Fibroblast of lung (primary cell): ENCODE measurements around the gene TCF12.

Source experiments
- EZH2 ChIP-seq: IDR thresholded peaks from 2 replicates; pipeline ENCODE4 v1.5.1; 2012; ENCODE audit warnings: low read length, control low read depth, mild to moderate bottlenecking; ENCODE audit errors: missing control alignments
- TF ChIP-seq, protein P1 (sequence below), 2 donors: IDR thresholded peaks in 1 of 2; conservative IDR thresholded peaks in 1 of 2; 1 replicate in 1 of 2; 2 replicates in 1 of 2; pipeline ENCODE4 v1.5.1; 2011 to 2012; ENCODE audit warnings: low read length in 2 of 2, control low read depth in 1 of 2, inconsistent platforms in 1 of 2, low read depth in 1 of 2, mild to moderate bottlenecking in 1 of 2

DNA sequence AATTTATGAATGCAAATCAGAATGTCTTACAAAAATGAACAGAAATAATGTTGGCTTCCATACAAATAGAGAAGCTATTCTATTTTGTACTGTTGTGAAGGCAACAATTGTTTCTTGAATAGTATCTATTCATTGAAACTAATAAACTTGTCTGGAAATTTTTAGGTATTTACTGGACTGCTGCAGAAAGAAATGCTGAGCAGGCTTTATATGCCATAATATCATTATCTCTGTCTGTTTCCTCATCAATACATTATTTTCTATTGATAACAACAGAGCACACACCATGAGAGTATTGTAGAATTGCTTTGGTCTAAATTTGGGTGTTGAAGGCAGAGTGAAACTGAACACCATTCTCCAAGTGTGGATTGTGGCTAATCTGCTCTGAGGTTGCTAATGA, 241.3 kb downstream of the TCF12 start:
- TF ChIP-seq, protein P1, sequence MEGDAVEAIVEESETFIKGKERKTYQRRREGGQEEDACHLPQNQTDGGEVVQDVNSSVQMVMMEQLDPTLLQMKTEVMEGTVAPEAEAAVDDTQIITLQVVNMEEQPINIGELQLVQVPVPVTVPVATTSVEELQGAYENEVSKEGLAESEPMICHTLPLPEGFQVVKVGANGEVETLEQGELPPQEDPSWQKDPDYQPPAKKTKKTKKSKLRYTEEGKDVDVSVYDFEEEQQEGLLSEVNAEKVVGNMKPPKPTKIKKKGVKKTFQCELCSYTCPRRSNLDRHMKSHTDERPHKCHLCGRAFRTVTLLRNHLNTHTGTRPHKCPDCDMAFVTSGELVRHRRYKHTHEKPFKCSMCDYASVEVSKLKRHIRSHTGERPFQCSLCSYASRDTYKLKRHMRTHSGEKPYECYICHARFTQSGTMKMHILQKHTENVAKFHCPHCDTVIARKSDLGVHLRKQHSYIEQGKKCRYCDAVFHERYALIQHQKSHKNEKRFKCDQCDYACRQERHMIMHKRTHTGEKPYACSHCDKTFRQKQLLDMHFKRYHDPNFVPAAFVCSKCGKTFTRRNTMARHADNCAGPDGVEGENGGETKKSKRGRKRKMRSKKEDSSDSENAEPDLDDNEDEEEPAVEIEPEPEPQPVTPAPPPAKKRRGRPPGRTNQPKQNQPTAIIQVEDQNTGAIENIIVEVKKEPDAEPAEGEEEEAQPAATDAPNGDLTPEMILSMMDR (conservative IDR thresholded peaks at IDR 0.05 in 1 of 2, IDR thresholded peaks at IDR 0.05 in 1 of 2; ENCODE audit: low read depth in 1 of 2, low read length in 2 of 2): no peak
- TF ChIP-seq EZH2: no peak
